ENCODE data around the gene PRR5. TPM values are rescaled to one million over a fixed set of nuclear protein-coding genes. Genes with fewer than 3 reads are reported as not detected.
A peak's percentile ranks its signal among the peaks of the same experiment; 100 is the strongest.

Gene PRR5
- total RNA-seq, 1 donor from 2014 or later: 14.0 TPM

DNA sequence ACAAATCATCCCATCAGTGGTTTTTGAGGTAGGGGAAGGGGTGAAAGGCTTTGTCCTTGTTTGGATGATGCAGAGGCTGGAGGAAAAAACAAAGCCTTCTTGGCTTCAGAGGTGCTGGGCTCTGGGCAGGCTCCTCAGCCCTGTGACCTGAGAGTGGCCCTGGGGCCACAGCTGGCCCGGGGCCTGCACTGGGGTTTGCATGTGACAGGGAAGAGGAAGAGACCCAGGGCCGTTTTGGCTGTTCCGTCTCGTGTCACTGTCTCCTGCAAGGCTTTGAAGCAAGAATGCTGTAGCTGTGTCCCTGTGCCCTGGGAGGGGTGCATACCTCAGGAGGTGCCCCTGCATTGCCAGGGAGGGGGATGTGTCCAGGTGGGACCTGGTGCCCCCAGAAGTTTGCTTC, 63.0 kb downstream of the PRR5 start:
- DNase-seq (ENCODE audit: low read depth) (no peak), FAIRE-seq (no peak)
- Histone ChIP-seq H3K27me3 (ENCODE audit: control insufficient read depth, insufficient read depth, low read length) (no peaks in the 10 kb centered on the region), H3K4me3 (ENCODE audit: low read depth, low read length) (no peak overlapping the region), H3K36me3 (ENCODE audit: control insufficient read depth, insufficient read depth, low read length) (peaks cover 4% of the 10 kb centered on the region)
- TF ChIP-seq, protein P1, sequence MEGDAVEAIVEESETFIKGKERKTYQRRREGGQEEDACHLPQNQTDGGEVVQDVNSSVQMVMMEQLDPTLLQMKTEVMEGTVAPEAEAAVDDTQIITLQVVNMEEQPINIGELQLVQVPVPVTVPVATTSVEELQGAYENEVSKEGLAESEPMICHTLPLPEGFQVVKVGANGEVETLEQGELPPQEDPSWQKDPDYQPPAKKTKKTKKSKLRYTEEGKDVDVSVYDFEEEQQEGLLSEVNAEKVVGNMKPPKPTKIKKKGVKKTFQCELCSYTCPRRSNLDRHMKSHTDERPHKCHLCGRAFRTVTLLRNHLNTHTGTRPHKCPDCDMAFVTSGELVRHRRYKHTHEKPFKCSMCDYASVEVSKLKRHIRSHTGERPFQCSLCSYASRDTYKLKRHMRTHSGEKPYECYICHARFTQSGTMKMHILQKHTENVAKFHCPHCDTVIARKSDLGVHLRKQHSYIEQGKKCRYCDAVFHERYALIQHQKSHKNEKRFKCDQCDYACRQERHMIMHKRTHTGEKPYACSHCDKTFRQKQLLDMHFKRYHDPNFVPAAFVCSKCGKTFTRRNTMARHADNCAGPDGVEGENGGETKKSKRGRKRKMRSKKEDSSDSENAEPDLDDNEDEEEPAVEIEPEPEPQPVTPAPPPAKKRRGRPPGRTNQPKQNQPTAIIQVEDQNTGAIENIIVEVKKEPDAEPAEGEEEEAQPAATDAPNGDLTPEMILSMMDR (IDR thresholded peaks at IDR 0.05; ENCODE audit: insufficient read depth, low read length, severe bottlenecking): no peak

DNA sequence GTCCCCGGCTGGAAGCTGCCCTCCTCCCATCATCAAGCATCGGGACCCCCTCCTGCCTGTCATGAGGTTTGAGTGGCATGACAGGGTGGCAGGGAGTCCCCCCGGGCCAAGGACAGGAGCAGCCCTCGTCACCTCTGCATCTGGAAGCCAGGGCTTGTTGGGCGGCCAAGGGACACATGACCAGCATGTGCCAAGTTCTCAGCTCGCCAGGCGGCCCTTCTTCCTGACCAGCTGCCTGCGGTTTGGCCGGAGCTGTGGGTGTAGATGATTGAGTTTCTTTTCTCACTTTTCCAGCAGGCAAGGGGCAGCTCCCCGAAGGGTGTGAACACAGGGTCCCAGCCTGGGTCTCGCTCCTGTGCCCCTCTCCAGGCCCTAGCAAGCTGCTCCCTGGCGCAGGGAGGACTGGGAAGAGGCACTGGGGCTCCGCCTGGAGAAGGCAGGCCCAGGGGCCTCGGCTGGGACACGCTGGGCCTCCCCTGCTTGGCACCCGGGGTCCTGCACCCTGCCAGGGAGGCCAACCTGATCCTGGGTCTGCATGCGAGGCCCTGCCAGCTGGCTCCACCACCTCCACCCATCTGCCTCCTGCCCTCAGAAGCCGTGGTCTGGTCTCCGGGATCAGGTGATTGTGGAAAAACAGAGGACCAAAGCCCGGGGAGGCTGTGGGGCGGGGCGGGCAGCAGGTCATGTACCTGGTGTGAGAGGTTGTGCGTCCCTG, 63.7 kb downstream of the PRR5 start:
- FAIRE-seq: peak; percentile 50
- Histone ChIP-seq H3K4me3 (ENCODE audit: low read depth, low read length) (no peak overlapping the region), H3K36me3 (ENCODE audit: control insufficient read depth, insufficient read depth, low read length) (peaks cover 4% of the 10 kb centered on the region), H3K27me3 (ENCODE audit: control insufficient read depth, insufficient read depth, low read length) (no peaks in the 10 kb centered on the region)
- no peak for DNase-seq (ENCODE audit: low read depth)
- TF ChIP-seq, protein P1 (IDR thresholded peaks at IDR 0.05; ENCODE audit: insufficient read depth, low read length, severe bottlenecking): no peak

DNA sequence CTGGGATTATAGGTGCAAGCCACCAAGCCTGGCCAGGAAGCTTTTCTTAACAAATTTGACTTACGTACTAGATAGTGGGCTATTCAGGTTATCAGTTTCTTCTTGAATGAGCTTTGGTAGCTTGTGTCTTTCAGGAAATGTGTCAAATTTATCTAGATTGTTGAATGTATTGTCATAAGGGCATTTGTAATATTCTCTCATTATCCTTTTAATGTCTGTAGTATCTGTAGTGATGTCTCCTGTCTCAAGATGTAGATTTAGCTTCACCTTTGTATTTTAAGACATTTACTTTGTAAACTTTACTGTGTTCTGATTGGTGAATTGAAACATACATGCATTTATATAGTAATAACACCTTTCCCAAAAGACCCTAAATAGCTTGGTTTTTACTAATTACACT, 71.1 kb downstream of the PRR5 start:
- no peak for FAIRE-seq
- DNase-seq (ENCODE audit: low read depth): no peak

DNA sequence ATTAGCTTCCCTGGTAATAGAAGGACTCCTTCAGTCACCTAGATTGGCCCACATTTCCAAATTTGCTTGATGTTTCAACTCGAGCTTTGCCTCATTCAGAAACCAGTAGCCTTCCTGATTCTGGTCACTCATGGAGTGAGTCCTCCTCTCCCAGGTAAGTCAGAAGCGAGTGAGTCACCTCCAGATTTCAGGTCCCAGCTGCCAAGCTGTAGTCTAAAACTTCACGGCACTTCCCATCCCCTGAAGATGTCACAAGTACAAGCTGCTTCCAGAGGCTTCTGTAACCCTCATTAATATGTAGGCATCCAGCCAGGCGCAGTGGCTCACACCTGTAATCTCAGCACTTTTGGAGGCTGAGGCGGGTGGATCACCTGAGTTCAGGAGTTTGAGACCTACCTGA, 73.9 kb downstream of the PRR5 start:
- peak; percentile 39 for DNase-seq (ENCODE audit: low read depth)
- H3K4me3 ChIP-seq (ENCODE audit: low read depth, low read length): no peak overlapping the region

More for the DNA sequence above, 71.1 kb downstream of the PRR5 start:
- H3K27me3 ChIP-seq (ENCODE audit: control insufficient read depth, insufficient read depth, low read length): no peaks in the 10 kb centered on the region
- no peak overlapping the region for H3K4me3 ChIP-seq (ENCODE audit: low read depth, low read length)
- TF ChIP-seq, protein P1 (IDR thresholded peaks at IDR 0.05; ENCODE audit: insufficient read depth, low read length, severe bottlenecking): no peak
- H3K36me3 ChIP-seq (ENCODE audit: control insufficient read depth, insufficient read depth, low read length): peaks cover 2% of the 10 kb centered on the region

DNA sequence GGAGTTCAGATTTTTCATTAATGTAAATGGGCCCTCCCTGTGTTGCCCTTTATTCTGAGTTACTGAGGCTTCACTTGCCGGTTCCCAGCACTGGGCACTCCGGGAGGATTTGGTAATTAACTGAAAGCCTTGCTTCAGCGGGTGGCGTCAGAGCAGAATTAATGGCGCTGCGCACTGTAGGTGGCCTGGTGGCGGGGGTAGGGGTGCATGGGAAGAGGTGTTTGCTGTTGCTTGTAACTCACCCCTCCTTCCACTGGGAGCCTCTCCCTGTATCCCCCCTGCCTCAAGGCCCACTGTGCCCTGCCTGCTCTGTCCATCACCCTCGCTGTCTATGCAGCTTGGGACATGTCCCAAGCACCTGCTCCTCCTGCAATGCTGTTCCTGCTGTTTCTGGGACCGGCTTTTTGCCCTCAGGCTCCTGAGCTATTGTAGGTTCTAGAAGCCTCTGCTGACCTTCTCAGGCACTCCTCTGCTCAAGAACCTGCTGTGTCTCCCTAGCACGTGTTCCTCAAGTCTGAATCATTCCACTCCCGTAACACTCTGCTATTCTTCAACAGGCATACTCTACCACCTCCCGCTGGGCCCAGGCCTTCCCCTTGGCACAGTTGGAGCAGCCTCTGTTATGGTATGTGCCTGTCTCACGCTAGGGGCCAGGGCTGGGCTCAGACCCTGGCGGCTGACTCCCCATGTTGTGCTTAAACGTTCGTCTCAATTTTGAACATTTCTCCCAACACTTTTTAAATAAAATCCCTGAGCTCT, 74.8 kb downstream of the PRR5 start:
- no peak for DNase-seq (ENCODE audit: low read depth)
- TF ChIP-seq, protein P1 (IDR thresholded peaks at IDR 0.05; ENCODE audit: insufficient read depth, low read length, severe bottlenecking): no peak
- H3K4me3 ChIP-seq (ENCODE audit: low read depth, low read length): no peak overlapping the region
- H3K36me3 ChIP-seq (ENCODE audit: control insufficient read depth, insufficient read depth, low read length): peaks cover 2% of the 10 kb centered on the region
- H3K27me3 ChIP-seq (ENCODE audit: control insufficient read depth, insufficient read depth, low read length): no peaks in the 10 kb centered on the region
- FAIRE-seq: no peak

More for the DNA sequence above, 73.9 kb downstream of the PRR5 start:
- TF ChIP-seq, protein P1 (IDR thresholded peaks at IDR 0.05; ENCODE audit: insufficient read depth, low read length, severe bottlenecking): no peak
- FAIRE-seq: no peak
- no peaks in the 10 kb centered on the region for H3K27me3 ChIP-seq (ENCODE audit: control insufficient read depth, insufficient read depth, low read length)
- peaks cover 2% of the 10 kb centered on the region for H3K36me3 ChIP-seq (ENCODE audit: control insufficient read depth, insufficient read depth, low read length)

Data from bronchial epithelial cell (primary cell).